HepG2 (cell line): Measurements from ENCODE around the gene ABCA2. TPM values are rescaled to one million over a fixed set of nuclear protein-coding genes. Genes with fewer than 3 reads are reported as not detected.
A peak's percentile ranks its signal among the peaks of the same experiment; 100 is the strongest.

ENCODE experiments used
- ATAC-seq: fragments of 200-7000 bp; cut with Tn5 transposase; 3 replicates; pipeline ENCODE4 v1.9.1; 2020; ENCODE audit warnings: mild to moderate bottlenecking, moderate library complexity
- BruUV-seq: library from RNA; stranded (reverse); fragments of 400-500 nt; replicated peaks from 2 replicates; lab custom pipeline; 2021; lab: Mats Ljungman, UMichigan
- CTCF ChIA-PET: fragments of 300-600 bp; formaldehyde crosslinking; extraction: SDS; loops from one replicate; lab custom pipeline; 2021; ENCODE audit warnings: low total read pairs, inconsistent platforms, low intra/inter-chr PET ratio; lab: Yijun Ruan, JAX
- POLR2A ChIA-PET: fragments of 350-600 bp; sonication (Branson Sonifier 250); formaldehyde crosslinking; loops from one replicate; lab custom pipeline; 2020; ENCODE audit warnings: antibody characterized with exemption, inconsistent platforms; lab: Yijun Ruan, JAX
- DNase-seq: peaks from one replicate; pipeline ENCODE4 v3.0.0-alpha.2; 2015; ENCODE audit warnings: low spot score
- FAIRE-seq: peaks from 3 replicates; lab custom pipeline; 2011; peaks lifted over from hg19 to GRCh38; lab: Jason Lieb, UNC
- H2AFZ ChIP-seq: one replicate; pipeline ENCODE4 v1.6.1; 2011; ENCODE audit warnings: low read length, inconsistent platforms
- H3K27ac ChIP-seq: fragments of 300-600 bp; 3 replicates; pipeline ENCODE4 v1.8.0; 2011; ENCODE audit warnings: mixed run types, mild to moderate bottlenecking, mixed read lengths, low read length, inconsistent platforms; ENCODE audit not compliant: insufficient read depth; ENCODE audit errors: extremely low read length
- H3K27me3 ChIP-seq, 2 experiments: fragments of 200-600 bp in 1 of 2; 2 replicates in 1 of 2; 3 replicates in 1 of 2; pipeline versions ENCODE4 v1.6.0 to v1.8.0; 2011; ENCODE audit warnings: low read length in 2 of 2, mild to moderate bottlenecking in 2 of 2, moderate library complexity in 2 of 2, inconsistent platforms in 1 of 2; ENCODE audit not compliant: insufficient read depth in 2 of 2, control insufficient read depth in 1 of 2
- H3K36me3 ChIP-seq, 2 experiments: fragments of 200-600 bp in 1 of 2; replicated peaks in 1 of 2; 2 replicates in 1 of 2; 3 replicates in 1 of 2; pipeline versions ENCODE4 v1.5.1 to v1.8.0; 2011; ENCODE audit warnings: low read length in 2 of 2, inconsistent platforms in 1 of 2; ENCODE audit not compliant: insufficient read depth in 2 of 2, control insufficient read depth in 1 of 2
- H3K4me1 ChIP-seq: 2 replicates; pipeline ENCODE4 v1.5.1; 2012; ENCODE audit warnings: low read length, inconsistent platforms; ENCODE audit not compliant: insufficient read depth
- H3K4me2 ChIP-seq: 2 replicates; pipeline ENCODE4 v1.6.0; 2011; ENCODE audit warnings: low read depth, low read length, inconsistent platforms
- H3K4me3 ChIP-seq, 3 experiments: fragments of 200-600 bp in 1 of 3; sonication (generic), shearing (Covaris generic) in 1 of 3; replicated peaks in 1 of 3; 2 replicates each; pipeline ENCODE4 v1.5.1; 2011 to 2016; ENCODE audit warnings: low read length in 3 of 3, inconsistent platforms in 2 of 3, low read depth in 2 of 3, mild to moderate bottlenecking in 2 of 3, control low read depth in 1 of 3, mixed read lengths in 1 of 3; ENCODE audit not compliant: insufficient read depth in 1 of 3
- H3K79me2 ChIP-seq: one replicate; pipeline ENCODE4 v1.6.1; 2011; ENCODE audit warnings: low read length, inconsistent platforms; ENCODE audit not compliant: insufficient read depth
- H3K9ac ChIP-seq: 2 replicates; pipeline ENCODE4 v1.6.0; 2011; ENCODE audit warnings: mild to moderate bottlenecking, low read depth, low read length, inconsistent platforms; ENCODE audit not compliant: insufficient read depth
- H3K9me3 ChIP-seq: 2 replicates; pipeline ENCODE4 v1.5.1; 2012; ENCODE audit warnings: mild to moderate bottlenecking, low read length
- H4K20me1 ChIP-seq: 2 replicates; pipeline ENCODE4 v1.6.0; 2011; ENCODE audit warnings: inconsistent platforms, mild to moderate bottlenecking, low read length, moderate library complexity; ENCODE audit not compliant: insufficient read depth
- ZNF839 ChIP-seq: sonication (generic); formaldehyde crosslinking; IDR thresholded peaks from 2 replicates; pipeline ENCODE4 v1.4.0; 2020; ENCODE audit warnings: missing genetic modification reagents, mild to moderate bottlenecking, borderline replicate concordance
- WGBS: methylation state at CpG from one replicate; pipeline ENCODE4 v1.1.6; 2017; ENCODE audit warnings: low lambda C conversion rate; 5-methylcytosine and 5-hydroxymethylcytosine counted together
- in situ Hi-C: cut with HindIII; loops from 2 replicates; pipeline ENCODE4 v1.10.0; 2017; ENCODE audit warnings: low pct_unique_long_range_greater_than_20kb; ENCODE audit not compliant: extremely low pct_ligation_motif_present
- intact Hi-C: fragments of 100-400 bp; cut with micrococcal nuclease; formaldehyde crosslinking; loops from one replicate; pipeline ENCODE4 v1.10.0; 2022; ENCODE audit not compliant: unreplicated experiment
- polyA plus RNA-seq, 8 experiments: library from polyadenylated mRNA; depleted of rRNA in 3 of 8; stranded (reverse) in 7 of 8; unstranded in 1 of 8; fragments of >200 nt; fragmentation: Illumina TruSeq in 4 of 8; extraction: Trizol in 4 of 8; gene quantifications; 2 replicates each; pipeline versions ENCODE4 v1.2.1 to v1.2.3, GENCODE V29; 2011 to 2016; ENCODE audit warnings: low read depth in 4 of 8, missing spikeins in 1 of 8, mixed read lengths in 1 of 8; ENCODE audit not compliant: insufficient read depth in 1 of 8
- total RNA-seq, 5 experiments: library from RNA; depleted of rRNA; stranded (reverse); fragments of >200 nt; fragmentation: Illumina TruSeq; extraction: Trizol; gene quantifications; 2 replicates each; pipeline ENCODE4 v1.2.3, GENCODE V29; 2016; ENCODE audit warnings: low read depth in 1 of 5
- TF ChIP-seq, protein P1 (sequence below): sonication (generic); formaldehyde crosslinking; IDR thresholded peaks from 2 replicates; pipeline ENCODE4 v1.4.0; 2020; ENCODE audit warnings: missing genetic modification reagents
- TF ChIP-seq, protein P2 (sequence below): sonication (generic); formaldehyde crosslinking; IDR thresholded peaks from 2 replicates; pipeline ENCODE4 v1.5.1; 2020; ENCODE audit warnings: mild to moderate bottlenecking, missing genetic modification reagents, moderate library complexity

ABCA2 gene
- total and polyA plus RNA-seq, 2 of the 13 experiments (the other 11 are each of a cell fraction or from before 2014, with no cell fraction given) = 2.9 to 19.2 TPM

DNA sequence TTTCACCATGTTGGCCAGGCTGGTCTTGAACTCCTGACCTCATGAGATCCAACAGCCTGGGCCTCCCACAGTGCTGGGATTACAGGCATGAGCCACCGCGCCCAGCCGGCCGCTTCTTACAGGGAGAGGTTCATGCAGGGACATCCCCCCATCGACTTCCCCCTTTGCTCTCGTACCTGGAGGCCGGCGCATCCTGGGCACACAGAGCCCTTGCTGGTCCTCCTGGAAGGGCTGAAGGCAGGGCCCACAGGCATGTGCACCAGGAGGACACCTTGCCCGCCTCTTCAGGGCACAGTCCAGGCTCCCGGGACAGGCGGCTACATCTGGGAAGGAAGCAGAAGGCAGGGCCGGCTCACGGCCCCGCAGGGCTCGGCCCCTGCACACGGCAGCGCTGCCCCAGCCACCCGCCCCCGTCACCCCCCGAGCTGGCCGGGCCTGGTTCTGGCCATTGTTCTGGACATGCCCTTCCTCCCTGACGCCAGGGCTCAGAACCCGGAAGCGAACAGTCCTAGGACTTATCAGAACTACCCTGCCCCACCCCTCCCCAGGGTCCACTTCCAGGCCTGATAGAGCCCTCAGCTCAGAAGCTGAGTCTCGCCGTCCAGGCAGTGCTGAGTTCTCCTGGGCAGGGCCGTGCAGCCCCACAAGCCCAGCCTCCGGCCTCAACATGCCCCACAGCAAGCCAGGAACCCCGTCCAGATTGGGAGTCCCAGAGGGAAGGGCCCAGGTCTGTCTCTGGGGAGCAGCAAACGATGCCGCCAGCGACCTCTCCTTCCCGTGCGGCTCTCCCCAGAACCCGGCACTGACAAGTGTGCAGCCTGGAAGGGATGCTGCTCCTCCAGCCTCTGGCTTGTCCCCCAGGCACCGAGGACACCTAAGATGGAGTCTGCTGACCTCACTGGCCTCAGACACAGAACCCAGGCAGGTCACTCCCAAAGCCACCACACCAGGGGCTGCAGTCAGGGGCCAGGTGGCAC lies 15.0 kb upstream of the ABCA2 start:
- no peak for ATAC-seq
- ChIA-PET POLR2A (no interaction called here), CTCF (no interaction called here)
- Histone ChIP-seq H4K20me1 (peaks cover 3% of the 10 kb centered on the region; the same call in 1 of the 2 replicates), H3K9ac (no peak overlapping the region), H3K9me3 (no peaks in the 10 kb centered on the region), H3K27ac (no peak overlapping the region), H3K4me2 (no peak overlapping the region), H2AFZ (no peak overlapping the region), H3K36me3 (no peaks in the 10 kb centered on the region), H3K4me1 (peaks cover 25% of the 10 kb centered on the region), H3K79me2 (no peaks in the 10 kb centered on the region), H3K27me3 (peaks cover 3 to 27% of the 10 kb centered on the region in 2 experiments; a peak in 4 of 5 replicates), H3K4me3 (peak overlapping the region in 1 of 3 experiments; percentile 12; a peak in 1 of 6 replicates)
- DNase-seq = no peak
- no peak for FAIRE-seq
- BruUV-seq = no TSS peak
- TF ChIP-seq, protein P1, sequence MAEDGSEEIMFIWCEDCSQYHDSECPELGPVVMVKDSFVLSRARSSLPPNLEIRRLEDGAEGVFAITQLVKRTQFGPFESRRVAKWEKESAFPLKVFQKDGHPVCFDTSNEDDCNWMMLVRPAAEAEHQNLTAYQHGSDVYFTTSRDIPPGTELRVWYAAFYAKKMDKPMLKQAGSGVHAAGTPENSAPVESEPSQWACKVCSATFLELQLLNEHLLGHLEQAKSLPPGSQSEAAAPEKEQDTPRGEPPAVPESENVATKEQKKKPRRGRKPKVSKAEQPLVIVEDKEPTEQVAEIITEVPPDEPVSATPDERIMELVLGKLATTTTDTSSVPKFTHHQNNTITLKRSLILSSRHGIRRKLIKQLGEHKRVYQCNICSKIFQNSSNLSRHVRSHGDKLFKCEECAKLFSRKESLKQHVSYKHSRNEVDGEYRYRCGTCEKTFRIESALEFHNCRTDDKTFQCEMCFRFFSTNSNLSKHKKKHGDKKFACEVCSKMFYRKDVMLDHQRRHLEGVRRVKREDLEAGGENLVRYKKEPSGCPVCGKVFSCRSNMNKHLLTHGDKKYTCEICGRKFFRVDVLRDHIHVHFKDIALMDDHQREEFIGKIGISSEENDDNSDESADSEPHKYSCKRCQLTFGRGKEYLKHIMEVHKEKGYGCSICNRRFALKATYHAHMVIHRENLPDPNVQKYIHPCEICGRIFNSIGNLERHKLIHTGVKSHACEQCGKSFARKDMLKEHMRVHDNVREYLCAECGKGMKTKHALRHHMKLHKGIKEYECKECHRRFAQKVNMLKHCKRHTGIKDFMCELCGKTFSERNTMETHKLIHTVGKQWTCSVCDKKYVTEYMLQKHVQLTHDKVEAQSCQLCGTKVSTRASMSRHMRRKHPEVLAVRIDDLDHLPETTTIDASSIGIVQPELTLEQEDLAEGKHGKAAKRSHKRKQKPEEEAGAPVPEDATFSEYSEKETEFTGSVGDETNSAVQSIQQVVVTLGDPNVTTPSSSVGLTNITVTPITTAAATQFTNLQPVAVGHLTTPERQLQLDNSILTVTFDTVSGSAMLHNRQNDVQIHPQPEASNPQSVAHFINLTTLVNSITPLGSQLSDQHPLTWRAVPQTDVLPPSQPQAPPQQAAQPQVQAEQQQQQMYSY (CRISPR knock-in tag) = peak; percentile 57; the same call in 1 of the 2 replicates
- no peak for TF ChIP-seq ZNF839 (CRISPR knock-in tag)
- TF ChIP-seq, protein P2, sequence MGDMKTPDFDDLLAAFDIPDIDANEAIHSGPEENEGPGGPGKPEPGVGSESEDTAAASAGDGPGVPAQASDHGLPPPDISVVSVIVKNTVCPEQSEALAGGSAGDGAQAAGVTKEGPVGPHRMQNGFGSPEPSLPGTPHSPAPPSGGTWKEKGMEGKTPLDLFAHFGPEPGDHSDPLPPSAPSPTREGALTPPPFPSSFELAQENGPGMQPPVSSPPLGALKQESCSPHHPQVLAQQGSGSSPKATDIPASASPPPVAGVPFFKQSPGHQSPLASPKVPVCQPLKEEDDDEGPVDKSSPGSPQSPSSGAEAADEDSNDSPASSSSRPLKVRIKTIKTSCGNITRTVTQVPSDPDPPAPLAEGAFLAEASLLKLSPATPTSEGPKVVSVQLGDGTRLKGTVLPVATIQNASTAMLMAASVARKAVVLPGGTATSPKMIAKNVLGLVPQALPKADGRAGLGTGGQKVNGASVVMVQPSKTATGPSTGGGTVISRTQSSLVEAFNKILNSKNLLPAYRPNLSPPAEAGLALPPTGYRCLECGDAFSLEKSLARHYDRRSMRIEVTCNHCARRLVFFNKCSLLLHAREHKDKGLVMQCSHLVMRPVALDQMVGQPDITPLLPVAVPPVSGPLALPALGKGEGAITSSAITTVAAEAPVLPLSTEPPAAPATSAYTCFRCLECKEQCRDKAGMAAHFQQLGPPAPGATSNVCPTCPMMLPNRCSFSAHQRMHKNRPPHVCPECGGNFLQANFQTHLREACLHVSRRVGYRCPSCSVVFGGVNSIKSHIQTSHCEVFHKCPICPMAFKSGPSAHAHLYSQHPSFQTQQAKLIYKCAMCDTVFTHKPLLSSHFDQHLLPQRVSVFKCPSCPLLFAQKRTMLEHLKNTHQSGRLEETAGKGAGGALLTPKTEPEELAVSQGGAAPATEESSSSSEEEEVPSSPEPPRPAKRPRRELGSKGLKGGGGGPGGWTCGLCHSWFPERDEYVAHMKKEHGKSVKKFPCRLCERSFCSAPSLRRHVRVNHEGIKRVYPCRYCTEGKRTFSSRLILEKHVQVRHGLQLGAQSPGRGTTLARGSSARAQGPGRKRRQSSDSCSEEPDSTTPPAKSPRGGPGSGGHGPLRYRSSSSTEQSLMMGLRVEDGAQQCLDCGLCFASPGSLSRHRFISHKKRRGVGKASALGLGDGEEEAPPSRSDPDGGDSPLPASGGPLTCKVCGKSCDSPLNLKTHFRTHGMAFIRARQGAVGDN (CRISPR knock-in tag) = peak; percentile 29
- WGBS = 73% methylated on average over 12 of the region's 36 CpGs
- in situ Hi-C loops = loop anchor here (10.0 kb wide), 1 partner anchor 268 kb away; no protein-coding TSS in a partner anchor
- intact Hi-C loops = no loop called here
